ENCODE data around the gene AMPD3.

AMPD3 gene

GRCh38 chr11:10529279-10529678 is 74.2 kb downstream of the AMPD3 start:
- Histone ChIP-seq H3K27me3 (ENCODE audit: control insufficient read depth, insufficient read depth, low read length, poor library complexity, severe bottlenecking) (no peaks in the 10 kb centered on the region), H3K27ac (ENCODE audit: insufficient read depth, low read depth, low read length, poor library complexity, severe bottlenecking) (no peak overlapping the region), H3K4me3 (ENCODE audit: insufficient read depth, low read depth, low read length) (no peak overlapping the region), H3K9me3 (ENCODE audit: control insufficient read depth, low read length) (no peaks in the 10 kb centered on the region), H3K36me3 (ENCODE audit: control insufficient read depth, insufficient read depth, low read length) (no peaks in the 10 kb centered on the region), H3K4me1 (ENCODE audit: control insufficient read depth, insufficient read depth, low read length) (no peaks in the 10 kb centered on the region)
- WGBS, 2 experiments = 93 to 97% methylated on average over 2 of the region's 2 CpGs

GRCh38 chr11:10532526-10532925 is 77.5 kb downstream of the AMPD3 start:
- H3K4me1 ChIP-seq (ENCODE audit: control insufficient read depth, insufficient read depth, low read length) = no peaks in the 10 kb centered on the region
- H3K36me3 ChIP-seq (ENCODE audit: control insufficient read depth, insufficient read depth, low read length) = no peaks in the 10 kb centered on the region

GRCh38 chr11:10533323-10533722 is 78.3 kb downstream of the AMPD3 start:
- Histone ChIP-seq H3K27me3 (ENCODE audit: control insufficient read depth, insufficient read depth, low read length, poor library complexity, severe bottlenecking) (no peaks in the 10 kb centered on the region), H3K9me3 (ENCODE audit: control insufficient read depth, low read length) (no peaks in the 10 kb centered on the region), H3K36me3 (ENCODE audit: control insufficient read depth, insufficient read depth, low read length) (no peaks in the 10 kb centered on the region), H3K4me1 (ENCODE audit: control insufficient read depth, insufficient read depth, low read length) (no peaks in the 10 kb centered on the region), H3K27ac (ENCODE audit: insufficient read depth, low read depth, low read length, poor library complexity, severe bottlenecking) (no peak overlapping the region), H3K4me3 (ENCODE audit: insufficient read depth, low read depth, low read length) (no peak overlapping the region)

More at GRCh38 chr11:10532526-10532925, 77.5 kb downstream of the AMPD3 start:
- Histone ChIP-seq H3K9me3 (ENCODE audit: control insufficient read depth, low read length) (no peaks in the 10 kb centered on the region), H3K4me3 (ENCODE audit: insufficient read depth, low read depth, low read length) (no peak overlapping the region), H3K27me3 (ENCODE audit: control insufficient read depth, insufficient read depth, low read length, poor library complexity, severe bottlenecking) (no peaks in the 10 kb centered on the region), H3K27ac (ENCODE audit: insufficient read depth, low read depth, low read length, poor library complexity, severe bottlenecking) (no peak overlapping the region)
- WGBS, 2 experiments = 86 to 89% methylated on average over 1 of the region's 2 CpGs

- no peak overlapping the region for H3K27ac ChIP-seq (ENCODE audit: insufficient read depth, low read depth, low read length, poor library complexity, severe bottlenecking)
- H3K4me3 ChIP-seq (ENCODE audit: insufficient read depth, low read depth, low read length) = no peak overlapping the region
- H3K36me3 ChIP-seq (ENCODE audit: control insufficient read depth, insufficient read depth, low read length) = no peaks in the 10 kb centered on the region
- no peaks in the 10 kb centered on the region for H3K4me1 ChIP-seq (ENCODE audit: control insufficient read depth, insufficient read depth, low read length)
- no peaks in the 10 kb centered on the region for H3K27me3 ChIP-seq (ENCODE audit: control insufficient read depth, insufficient read depth, low read length, poor library complexity, severe bottlenecking)
- H3K9me3 ChIP-seq (ENCODE audit: control insufficient read depth, low read length) = no peaks in the 10 kb centered on the region
- WGBS, 2 experiments = 93 to 96% methylated on average over 2 of the region's 2 CpGs
These were observed 79.3 kb downstream of the AMPD3 start for GRCh38 chr11:10534316-10534715.

- Histone ChIP-seq H3K4me3 (ENCODE audit: insufficient read depth, low read depth, low read length) (no peak overlapping the region), H3K4me1 (ENCODE audit: control insufficient read depth, insufficient read depth, low read length) (peaks cover 6% of the 10 kb centered on the region), H3K36me3 (ENCODE audit: control insufficient read depth, insufficient read depth, low read length) (no peaks in the 10 kb centered on the region), H3K9me3 (ENCODE audit: control insufficient read depth, low read length) (no peaks in the 10 kb centered on the region), H3K27ac (ENCODE audit: insufficient read depth, low read depth, low read length, poor library complexity, severe bottlenecking) (no peak overlapping the region), H3K27me3 (ENCODE audit: control insufficient read depth, insufficient read depth, low read length, poor library complexity, severe bottlenecking) (peaks cover 10% of the 10 kb centered on the region)
These were observed 82.5 kb downstream of the AMPD3 start for GRCh38 chr11:10537600-10537999.

- 60 to 92% methylated on average over 1 of the region's 1 CpG for WGBS, 2 experiments
- no peak overlapping the region for H3K4me3 ChIP-seq (ENCODE audit: insufficient read depth, low read depth, low read length)
- H3K9me3 ChIP-seq (ENCODE audit: control insufficient read depth, low read length) = no peaks in the 10 kb centered on the region
- H3K4me1 ChIP-seq (ENCODE audit: control insufficient read depth, insufficient read depth, low read length) = peaks cover 6% of the 10 kb centered on the region
- peaks cover 10% of the 10 kb centered on the region for H3K27me3 ChIP-seq (ENCODE audit: control insufficient read depth, insufficient read depth, low read length, poor library complexity, severe bottlenecking)
- H3K36me3 ChIP-seq (ENCODE audit: control insufficient read depth, insufficient read depth, low read length) = no peaks in the 10 kb centered on the region
- H3K27ac ChIP-seq (ENCODE audit: insufficient read depth, low read depth, low read length, poor library complexity, severe bottlenecking) = no peak overlapping the region
These were observed 83.9 kb downstream of the AMPD3 start for GRCh38 chr11:10538924-10539323.

- peaks cover 6% of the 10 kb centered on the region for H3K4me1 ChIP-seq (ENCODE audit: control insufficient read depth, insufficient read depth, low read length)
- H3K36me3 ChIP-seq (ENCODE audit: control insufficient read depth, insufficient read depth, low read length) = no peaks in the 10 kb centered on the region
- peaks cover 10% of the 10 kb centered on the region for H3K27me3 ChIP-seq (ENCODE audit: control insufficient read depth, insufficient read depth, low read length, poor library complexity, severe bottlenecking)
- H3K27ac ChIP-seq (ENCODE audit: insufficient read depth, low read depth, low read length, poor library complexity, severe bottlenecking) = no peak overlapping the region
- no peaks in the 10 kb centered on the region for H3K9me3 ChIP-seq (ENCODE audit: control insufficient read depth, low read length)
- no peak overlapping the region for H3K4me3 ChIP-seq (ENCODE audit: insufficient read depth, low read depth, low read length)
These were observed 84.3 kb downstream of the AMPD3 start for GRCh38 chr11:10539339-10539738.

- Histone ChIP-seq H3K27ac (ENCODE audit: insufficient read depth, low read depth, low read length, poor library complexity, severe bottlenecking) (no peak overlapping the region), H3K4me3 (ENCODE audit: insufficient read depth, low read depth, low read length) (peak overlapping the region; percentile 84), H3K9me3 (ENCODE audit: control insufficient read depth, low read length) (no peaks in the 10 kb centered on the region), H3K36me3 (ENCODE audit: control insufficient read depth, insufficient read depth, low read length) (no peaks in the 10 kb centered on the region), H3K27me3 (ENCODE audit: control insufficient read depth, insufficient read depth, low read length, poor library complexity, severe bottlenecking) (peaks cover 10% of the 10 kb centered on the region), H3K4me1 (ENCODE audit: control insufficient read depth, insufficient read depth, low read length) (peaks cover 6% of the 10 kb centered on the region)
- 0% methylated on average over 25 of the region's 25 CpGs for WGBS, 2 experiments
These were observed 85.5 kb downstream of the AMPD3 start for GRCh38 chr11:10540546-10540914.

GRCh38 chr11:10540915-10541560 is 86.0 kb downstream of the AMPD3 start, which contains the start of gene RNF141:
Gene RNF141, minus strand, starts transcription at chr11:10541187. Its CDS starts 7,029 bp downstream, at chr11:10534158.
- Histone ChIP-seq H3K27ac (ENCODE audit: insufficient read depth, low read depth, low read length, poor library complexity, severe bottlenecking) (no peak within 1 kb of the TSS), H3K9me3 (ENCODE audit: control insufficient read depth, low read length) (no peaks in the 10 kb centered on the region), H3K27me3 (ENCODE audit: control insufficient read depth, insufficient read depth, low read length, poor library complexity, severe bottlenecking) (peaks cover 10% of the 10 kb centered on the region), H3K36me3 (ENCODE audit: control insufficient read depth, insufficient read depth, low read length) (no peaks in the 10 kb centered on the region), H3K4me1 (ENCODE audit: control insufficient read depth, insufficient read depth, low read length) (peaks cover 6% of the 10 kb centered on the region), H3K4me3 (ENCODE audit: insufficient read depth, low read depth, low read length) (peak within 1 kb of the TSS; percentile 84)
- WGBS, 2 experiments = 0% methylated on average over 54 of the region's 54 CpGs

- Histone ChIP-seq H3K4me3 (ENCODE audit: insufficient read depth, low read depth, low read length) (peak overlapping the region; percentile 84), H3K36me3 (ENCODE audit: control insufficient read depth, insufficient read depth, low read length) (no peaks in the 10 kb centered on the region), H3K27me3 (ENCODE audit: control insufficient read depth, insufficient read depth, low read length, poor library complexity, severe bottlenecking) (peaks cover 10% of the 10 kb centered on the region), H3K27ac (ENCODE audit: insufficient read depth, low read depth, low read length, poor library complexity, severe bottlenecking) (no peak overlapping the region), H3K4me1 (ENCODE audit: control insufficient read depth, insufficient read depth, low read length) (peaks cover 6% of the 10 kb centered on the region), H3K9me3 (ENCODE audit: control insufficient read depth, low read length) (no peaks in the 10 kb centered on the region)
- WGBS, 2 experiments = 80 to 81% methylated on average over 5 of the region's 5 CpGs
These were observed 86.5 kb downstream of the AMPD3 start for GRCh38 chr11:10541561-10541930.

GRCh38 chr11:10542776-10543175 is 87.7 kb downstream of the AMPD3 start:
- no peaks in the 10 kb centered on the region for H3K9me3 ChIP-seq (ENCODE audit: control insufficient read depth, low read length)
- 83 to 92% methylated on average over 3 of the region's 3 CpGs for WGBS, 2 experiments
- H3K27me3 ChIP-seq (ENCODE audit: control insufficient read depth, insufficient read depth, low read length, poor library complexity, severe bottlenecking) = peaks cover 10% of the 10 kb centered on the region
- H3K36me3 ChIP-seq (ENCODE audit: control insufficient read depth, insufficient read depth, low read length) = no peaks in the 10 kb centered on the region
- H3K4me1 ChIP-seq (ENCODE audit: control insufficient read depth, insufficient read depth, low read length) = peaks cover 6% of the 10 kb centered on the region
- H3K4me3 ChIP-seq (ENCODE audit: insufficient read depth, low read depth, low read length) = no peak overlapping the region
- no peak overlapping the region for H3K27ac ChIP-seq (ENCODE audit: insufficient read depth, low read depth, low read length, poor library complexity, severe bottlenecking)

All from ectodermal cell (in vitro differentiated cells).